DOHH2 (cell line): ENCODE data around the gene LIN54.

Experiments
- H3F3A ChIP-seq: fragments of 200-600 bp; sonication (generic), shearing (Covaris generic); 2 replicates; pipeline ENCODE4 v1.6.0; 2016; ENCODE audit warnings: antibody characterized with exemption, mild to moderate bottlenecking; ENCODE audit not compliant: control insufficient read depth, insufficient read depth
- H3K27ac ChIP-seq: fragments of 200-600 bp; sonication (generic); 2 replicates; pipeline ENCODE4 v1.5.1; 2014; ENCODE audit warnings: low read depth, mild to moderate bottlenecking, low read length, moderate library complexity
- H3K27me3 ChIP-seq: fragments of 200-600 bp; sonication (generic); 2 replicates; pipeline ENCODE4 v1.6.1; 2014; ENCODE audit warnings: mild to moderate bottlenecking, low read length, mixed read lengths; ENCODE audit not compliant: control insufficient read depth
- H3K36me3 ChIP-seq: fragments of 200-600 bp; sonication (generic); 2 replicates; pipeline ENCODE4 v1.6.1; 2014; ENCODE audit warnings: mild to moderate bottlenecking, low read length, moderate library complexity, mixed read lengths; ENCODE audit not compliant: control insufficient read depth
- H3K4me1 ChIP-seq: fragments of 200-600 bp; sonication (generic); 2 replicates; pipeline ENCODE4 v1.6.1; 2014; ENCODE audit warnings: mild to moderate bottlenecking, low read length, mixed read lengths; ENCODE audit not compliant: control insufficient read depth
- H3K4me2 ChIP-seq: fragments of 200-600 bp; sonication (generic); 2 replicates; pipeline ENCODE4 v1.6.0; 2014; ENCODE audit warnings: mild to moderate bottlenecking, low read length, moderate library complexity
- H3K4me3 ChIP-seq: fragments of 200-600 bp; sonication (generic); 2 replicates; pipeline ENCODE4 v1.5.1; 2014; ENCODE audit warnings: mild to moderate bottlenecking, low read length, mixed read lengths
- H3K79me2 ChIP-seq: fragments of 200-600 bp; sonication (generic); 2 replicates; pipeline ENCODE4 v1.6.1; 2014; ENCODE audit warnings: mild to moderate bottlenecking, low read length, mixed read lengths; ENCODE audit not compliant: control insufficient read depth
- H3K9me2 ChIP-seq: fragments of 200-600 bp; sonication (generic); replicated peaks from 2 replicates; pipeline ENCODE4 v1.6.1; 2014; ENCODE audit warnings: mild to moderate bottlenecking, low read length, mixed read lengths; ENCODE audit not compliant: control insufficient read depth
- H3K9me3 ChIP-seq: fragments of 200-600 bp; sonication (generic); 2 replicates; pipeline ENCODE4 v1.6.1; 2014; ENCODE audit warnings: antibody characterized with exemption, low read length, mixed read lengths; ENCODE audit not compliant: control insufficient read depth, insufficient read depth
- H4K20me1 ChIP-seq: fragments of 200-600 bp; sonication (generic); 2 replicates; pipeline ENCODE4 v1.6.0; 2014; ENCODE audit warnings: low read depth, mild to moderate bottlenecking, antibody characterized with exemption, low read length, moderate library complexity; ENCODE audit not compliant: control insufficient read depth, insufficient read depth
- EZH2phosphoT487 ChIP-seq: fragments of 200-600 bp; sonication (generic); IDR thresholded peaks from 2 replicates; pipeline ENCODE4 v1.6.1; 2017; ENCODE audit warnings: borderline replicate concordance, mild to moderate bottlenecking, antibody characterized with exemption, low read length, moderate library complexity, mixed read lengths
- TF ChIP-seq, protein P1 (sequence below): fragments of 200-600 bp; sonication (generic); IDR thresholded peaks from one replicate; pipeline ENCODE4 v1.5.1; 2014; ENCODE audit warnings: antibody characterized with exemption, mild to moderate bottlenecking, low read depth, low read length; ENCODE audit not compliant: poor library complexity, severe bottlenecking

Gene LIN54

DNA sequence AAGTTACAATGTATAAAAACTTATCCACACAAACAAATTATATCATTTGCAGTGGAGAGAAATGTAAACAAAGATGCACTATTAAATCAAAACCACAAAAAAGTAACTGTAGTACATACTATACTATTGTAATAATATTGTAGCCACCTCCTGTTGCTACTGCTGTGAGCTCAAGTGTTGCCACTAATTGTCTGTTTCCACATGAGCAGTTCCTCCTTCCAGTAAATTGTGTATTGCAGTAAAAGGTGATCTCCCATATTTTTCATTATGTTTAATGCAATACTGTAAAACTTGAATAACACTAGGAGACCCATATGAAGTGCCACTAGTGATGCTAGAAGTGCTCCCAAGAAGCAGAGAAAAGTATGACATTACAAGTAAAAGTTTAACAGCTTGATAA lies 11.7 kb downstream of the LIN54 start:
- Histone ChIP-seq H3K36me3 (no peaks in the 10 kb centered on the region), H3K79me2 (peaks cover 92% of the 10 kb centered on the region), H4K20me1 (0 out of 2 replicates have a peak, but pooled peaks cover 6% of the 10 kb centered on the region)

DNA sequence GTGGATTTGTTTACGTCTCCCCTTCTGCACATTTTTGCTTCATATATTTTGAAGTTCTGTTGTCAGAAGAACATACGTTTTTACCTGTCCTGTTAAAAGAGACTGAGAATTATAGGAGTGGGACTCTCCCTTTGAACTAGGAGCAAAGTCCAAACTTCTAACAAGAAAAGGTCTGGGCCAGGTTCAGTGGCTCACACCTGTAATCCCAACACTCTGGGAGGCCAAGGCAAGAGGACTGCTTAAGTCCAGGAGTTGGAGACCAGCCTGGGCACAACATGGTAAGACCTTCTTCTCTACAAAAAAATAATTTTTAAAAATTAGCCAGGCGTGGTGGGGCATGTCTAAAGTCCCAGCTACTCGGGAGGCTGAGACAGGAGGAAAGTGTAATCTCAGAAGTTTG lies 15.8 kb downstream of the LIN54 start:
- Histone ChIP-seq H3K79me2 (peaks cover 88% of the 10 kb centered on the region), H3K4me2 (no peak overlapping the region), H4K20me1 (peaks cover 11% of the 10 kb centered on the region), H3K4me1 (peaks cover 8% of the 10 kb centered on the region), H3K27ac (no peak overlapping the region), H3K27me3 (no peaks in the 10 kb centered on the region), H3K36me3 (no peaks in the 10 kb centered on the region), H3K9me3 (no peaks in the 10 kb centered on the region), H3K9me2 (no peaks in the 10 kb centered on the region), H3F3A (peaks cover 6% of the 10 kb centered on the region; the same call in 1 of the 2 replicates), H3K4me3 (no peak overlapping the region)
- TF ChIP-seq, protein P1, sequence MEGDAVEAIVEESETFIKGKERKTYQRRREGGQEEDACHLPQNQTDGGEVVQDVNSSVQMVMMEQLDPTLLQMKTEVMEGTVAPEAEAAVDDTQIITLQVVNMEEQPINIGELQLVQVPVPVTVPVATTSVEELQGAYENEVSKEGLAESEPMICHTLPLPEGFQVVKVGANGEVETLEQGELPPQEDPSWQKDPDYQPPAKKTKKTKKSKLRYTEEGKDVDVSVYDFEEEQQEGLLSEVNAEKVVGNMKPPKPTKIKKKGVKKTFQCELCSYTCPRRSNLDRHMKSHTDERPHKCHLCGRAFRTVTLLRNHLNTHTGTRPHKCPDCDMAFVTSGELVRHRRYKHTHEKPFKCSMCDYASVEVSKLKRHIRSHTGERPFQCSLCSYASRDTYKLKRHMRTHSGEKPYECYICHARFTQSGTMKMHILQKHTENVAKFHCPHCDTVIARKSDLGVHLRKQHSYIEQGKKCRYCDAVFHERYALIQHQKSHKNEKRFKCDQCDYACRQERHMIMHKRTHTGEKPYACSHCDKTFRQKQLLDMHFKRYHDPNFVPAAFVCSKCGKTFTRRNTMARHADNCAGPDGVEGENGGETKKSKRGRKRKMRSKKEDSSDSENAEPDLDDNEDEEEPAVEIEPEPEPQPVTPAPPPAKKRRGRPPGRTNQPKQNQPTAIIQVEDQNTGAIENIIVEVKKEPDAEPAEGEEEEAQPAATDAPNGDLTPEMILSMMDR: no peak
- no peak for TF ChIP-seq EZH2phosphoT487

More for the DNA sequence above, 11.7 kb downstream of the LIN54 start:
- Histone ChIP-seq H3K27me3 (no peaks in the 10 kb centered on the region), H3K9me2 (no peaks in the 10 kb centered on the region), H3K9me3 (no peaks in the 10 kb centered on the region), H3K27ac (no peak overlapping the region), H3F3A (peaks cover 3% of the 10 kb centered on the region; the same call in 1 of the 2 replicates), H3K4me3 (no peak overlapping the region), H3K4me1 (peaks cover 19% of the 10 kb centered on the region), H3K4me2 (no peak overlapping the region)
- no peak for TF ChIP-seq EZH2phosphoT487
- TF ChIP-seq, protein P1: no peak

DNA sequence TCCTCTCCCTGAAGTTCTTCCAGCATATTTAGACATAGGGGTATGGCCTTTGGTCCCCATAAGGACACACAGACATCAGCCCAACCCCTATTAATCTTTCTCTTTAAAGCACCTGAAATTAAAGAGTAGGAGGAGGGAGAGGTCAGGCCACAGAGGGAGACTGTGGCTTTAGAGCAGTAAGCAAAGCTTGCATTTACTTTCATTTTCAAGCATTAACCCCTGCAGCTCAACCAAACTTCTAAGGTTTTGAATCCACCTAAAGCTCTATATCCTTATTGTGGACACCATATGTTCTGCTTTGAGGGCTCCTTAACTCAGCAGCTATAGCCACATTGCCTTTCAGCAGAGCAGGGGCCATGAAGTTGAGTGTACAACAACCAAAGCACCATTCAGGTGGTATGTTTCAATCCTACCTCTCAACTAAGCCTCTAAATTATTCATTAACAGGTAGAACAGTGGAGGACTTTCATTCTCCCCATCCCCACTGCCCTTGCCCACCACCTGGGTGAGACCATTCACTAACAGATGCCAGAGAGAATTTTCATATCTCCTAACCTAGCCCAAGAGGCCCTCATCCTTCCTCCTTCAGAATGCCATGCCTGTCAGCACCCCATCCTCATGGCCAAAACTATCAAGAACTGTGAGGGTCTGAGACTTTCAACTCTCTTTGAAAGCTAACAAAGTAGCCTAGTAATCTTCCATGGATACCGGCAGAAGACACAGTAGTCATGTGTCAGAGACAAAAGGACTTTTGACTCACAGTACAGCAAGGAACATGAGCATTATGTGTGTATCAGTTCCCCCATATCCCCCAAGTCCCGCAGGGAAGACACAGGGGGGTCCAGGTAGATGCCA lies 20.8 kb downstream of the LIN54 start:
- Histone ChIP-seq H4K20me1 (peaks cover 9% of the 10 kb centered on the region), H3K4me2 (no peak overlapping the region), H3K9me2 (no peaks in the 10 kb centered on the region), H3K36me3 (peaks cover 6% of the 10 kb centered on the region), H3K4me1 (no peaks in the 10 kb centered on the region), H3K79me2 (peaks cover 91% of the 10 kb centered on the region), H3K9me3 (no peaks in the 10 kb centered on the region), H3F3A (peaks cover 3% of the 10 kb centered on the region; the same call in 1 of the 2 replicates), H3K4me3 (no peak overlapping the region), H3K27ac (no peak overlapping the region), H3K27me3 (no peaks in the 10 kb centered on the region)
- TF ChIP-seq EZH2phosphoT487: no peak
- TF ChIP-seq, protein P1: no peak
